Mesenchymal stem cell (in vitro differentiated cells and primary cell): ENCODE data around the gene ZNF862.

Source experiments
- DNase-seq: peaks from one replicate; pipeline ENCODE4 v3.0.0-alpha.2; 2013
- H2AFZ ChIP-seq: one replicate; pipeline ENCODE4 v1.6.1; 2013; ENCODE audit warnings: low read depth, mild to moderate bottlenecking, control low read depth, inconsistent platforms, low read length, moderate library complexity
- H2AK5ac ChIP-seq: 2 replicates; pipeline ENCODE4 v1.6.1; 2013; ENCODE audit warnings: low read length, moderate library complexity, mild to moderate bottlenecking, inconsistent platforms; ENCODE audit not compliant: severe bottlenecking
- H2BK120ac ChIP-seq: one replicate; pipeline ENCODE4 v1.6.1; 2013; ENCODE audit warnings: low read depth, mild to moderate bottlenecking, inconsistent platforms, low read length, moderate library complexity
- H2BK12ac ChIP-seq, 2 experiments: one replicate each; pipeline ENCODE4 v1.6.1; 2013; ENCODE audit warnings: inconsistent platforms in 2 of 2, low read length in 2 of 2, mild to moderate bottlenecking in 2 of 2, moderate library complexity in 2 of 2, control low read depth in 1 of 2
- H2BK15ac ChIP-seq: one replicate; pipeline ENCODE4 v1.6.1; 2013; ENCODE audit warnings: mild to moderate bottlenecking, low read depth, inconsistent platforms; ENCODE audit not compliant: poor library complexity, severe bottlenecking
- H2BK5ac ChIP-seq: 2 replicates; pipeline ENCODE4 v1.6.1; 2013; ENCODE audit warnings: low read depth, mild to moderate bottlenecking, low read length, control low read depth, inconsistent platforms; ENCODE audit not compliant: poor library complexity, severe bottlenecking
- H3K14ac ChIP-seq, 2 experiments: one replicate each; pipeline ENCODE4 v1.6.1; 2013; ENCODE audit warnings: inconsistent platforms in 2 of 2, low read length in 2 of 2, control low read depth in 1 of 2, mild to moderate bottlenecking in 1 of 2, moderate library complexity in 1 of 2
- H3K18ac ChIP-seq, 2 experiments: one replicate each; pipeline ENCODE4 v1.6.1; 2013; ENCODE audit warnings: inconsistent platforms in 2 of 2, low read length in 2 of 2, control low read depth in 1 of 2, low read depth in 1 of 2, mild to moderate bottlenecking in 1 of 2
- H3K23ac ChIP-seq, 2 experiments: one replicate each; pipeline ENCODE4 v1.6.1; 2013; ENCODE audit warnings: inconsistent platforms in 2 of 2, low read length in 2 of 2, mild to moderate bottlenecking in 2 of 2, moderate library complexity in 2 of 2, control low read depth in 1 of 2
- H3K27ac ChIP-seq: 2 replicates; pipeline ENCODE4 v1.5.1; 2013; ENCODE audit warnings: mild to moderate bottlenecking, moderate library complexity, low read length, control low read depth, inconsistent platforms; ENCODE audit not compliant: poor library complexity, severe bottlenecking
- H3K27me3 ChIP-seq, 2 experiments: 2 replicates each; pipeline versions ENCODE4 v1.6.1 to v1.7.0; 2013; ENCODE audit warnings: low read length in 2 of 2, mild to moderate bottlenecking in 2 of 2, moderate library complexity in 2 of 2, control low read depth in 1 of 2, inconsistent platforms in 1 of 2; ENCODE audit not compliant: control insufficient read depth in 1 of 2, insufficient read depth in 1 of 2
- H3K36me3 ChIP-seq, 2 experiments: 2 replicates each; pipeline versions ENCODE4 v1.6.1 to v1.7.0; 2013; ENCODE audit warnings: low read length in 2 of 2, control low read depth in 1 of 2, inconsistent platforms in 1 of 2, low read depth in 1 of 2, mild to moderate bottlenecking in 1 of 2; ENCODE audit not compliant: insufficient read depth in 2 of 2, control insufficient read depth in 1 of 2
- H3K4ac ChIP-seq, 2 experiments: one replicate each; pipeline ENCODE4 v1.6.1; 2013; ENCODE audit warnings: inconsistent platforms in 2 of 2, low read length in 2 of 2, mild to moderate bottlenecking in 2 of 2, moderate library complexity in 2 of 2, control low read depth in 1 of 2, low read depth in 1 of 2
- H3K4me1 ChIP-seq: 2 replicates; pipeline ENCODE4 v1.6.1; 2013; ENCODE audit warnings: low read depth, low read length, control low read depth; ENCODE audit not compliant: control insufficient read depth, insufficient read depth
- H3K4me2 ChIP-seq: 2 replicates; pipeline ENCODE4 v1.6.1; 2013; ENCODE audit warnings: low read length, mild to moderate bottlenecking, inconsistent platforms; ENCODE audit not compliant: poor library complexity, severe bottlenecking
- H3K4me3 ChIP-seq, 2 experiments: 2 replicates each; pipeline versions ENCODE4 v1.5.1 to v1.7.0; 2013; ENCODE audit warnings: low read length in 2 of 2, mild to moderate bottlenecking in 2 of 2, control low read depth in 1 of 2, low read depth in 1 of 2; ENCODE audit not compliant: insufficient read depth in 1 of 2
- H3K79me1 ChIP-seq: replicated peaks from 2 replicates; pipeline ENCODE4 v1.6.1; 2013; ENCODE audit warnings: mild to moderate bottlenecking, control low read depth, low read length, inconsistent platforms; ENCODE audit not compliant: poor library complexity, severe bottlenecking
- H3K9ac ChIP-seq: 2 replicates; pipeline ENCODE4 v1.7.0; 2013; ENCODE audit warnings: mild to moderate bottlenecking, low read length, moderate library complexity
- H3K9me3 ChIP-seq: 2 replicates; pipeline ENCODE4 v1.7.0; 2013; ENCODE audit warnings: mild to moderate bottlenecking, low read length; ENCODE audit not compliant: control insufficient read depth
- H4K8ac ChIP-seq: one replicate; pipeline ENCODE4 v1.6.1; 2013; ENCODE audit warnings: inconsistent platforms, mild to moderate bottlenecking, low read length, moderate library complexity
- H4K91ac ChIP-seq: one replicate; pipeline ENCODE4 v1.6.1; 2013; ENCODE audit warnings: mild to moderate bottlenecking, low read length, inconsistent platforms
- WGBS: methylation state at CpG from one replicate; pipeline ENCODE4 v1.1.7; 2013; ENCODE audit warnings: mixed read lengths; 5-methylcytosine and 5-hydroxymethylcytosine counted together

Gene ZNF862

GRCh38 chr7:149816794-149817193 is 21.4 kb upstream of the ZNF862 start:
- no peak overlapping the region for H4K91ac ChIP-seq
- no peak overlapping the region for H2BK120ac ChIP-seq
- H3K23ac ChIP-seq = no peak overlapping the region
- H3K4me1 ChIP-seq = no peaks in the 10 kb centered on the region
- H3K14ac ChIP-seq = no peak overlapping the region
- no peaks in the 10 kb centered on the region for H3K36me3 ChIP-seq
- no peak overlapping the region for H2AK5ac ChIP-seq
- no peak overlapping the region for H2AFZ ChIP-seq
- 63% methylated on average over 4 of the region's 4 CpGs for WGBS
- H3K27me3 ChIP-seq = peaks cover 9 to 13% of the 10 kb centered on the region in 2 experiments
- no peak overlapping the region for H3K18ac ChIP-seq
- H2BK15ac ChIP-seq = no peak overlapping the region
- no peak for DNase-seq
- no peak overlapping the region for H2BK5ac ChIP-seq
- no peak overlapping the region for H2BK12ac ChIP-seq
- H3K27ac ChIP-seq = no peak overlapping the region
- H3K4me2 ChIP-seq = no peak overlapping the region
- no peaks in the 10 kb centered on the region for H3K79me1 ChIP-seq
- H3K9ac ChIP-seq = no peak overlapping the region
- H3K9me3 ChIP-seq = no peaks in the 10 kb centered on the region
- H3K4ac ChIP-seq = no peak overlapping the region
- no peak overlapping the region for H3K4me3 ChIP-seq
- no peak overlapping the region for H4K8ac ChIP-seq

GRCh38 chr7:149817301-149817771 is 20.8 kb upstream of the ZNF862 start:
- H2AK5ac ChIP-seq = no peak overlapping the region
- H2AFZ ChIP-seq = no peak overlapping the region
- H2BK5ac ChIP-seq = no peak overlapping the region
- H3K18ac ChIP-seq = no peak overlapping the region
- DNase-seq = no peak
- H3K4me3 ChIP-seq = no peak overlapping the region
- no peak overlapping the region for H3K9ac ChIP-seq
- no peak overlapping the region for H4K91ac ChIP-seq
- H3K36me3 ChIP-seq = no peaks in the 10 kb centered on the region
- peaks cover 9 to 13% of the 10 kb centered on the region in 2 experiments for H3K27me3 ChIP-seq
- no peaks in the 10 kb centered on the region for H3K4me1 ChIP-seq
- H2BK120ac ChIP-seq = no peak overlapping the region
- H3K9me3 ChIP-seq = no peaks in the 10 kb centered on the region
- no peak overlapping the region for H4K8ac ChIP-seq
- H2BK12ac ChIP-seq = no peak overlapping the region
- 73% methylated on average over 8 of the region's 8 CpGs for WGBS
- H3K14ac ChIP-seq = no peak overlapping the region
- no peak overlapping the region for H3K4me2 ChIP-seq
- no peak overlapping the region for H3K27ac ChIP-seq
- no peak overlapping the region for H2BK15ac ChIP-seq
- no peak overlapping the region for H3K4ac ChIP-seq
- H3K79me1 ChIP-seq = no peaks in the 10 kb centered on the region
- no peak overlapping the region for H3K23ac ChIP-seq

- no peak overlapping the region for H2AFZ ChIP-seq
- peaks cover 9 to 15% of the 10 kb centered on the region in 2 experiments for H3K27me3 ChIP-seq
- no peak overlapping the region for H2BK15ac ChIP-seq
- H3K79me1 ChIP-seq = no peaks in the 10 kb centered on the region
- no peak overlapping the region for H3K14ac ChIP-seq
- DNase-seq = no peak
- H4K8ac ChIP-seq = no peak overlapping the region
- H3K4me1 ChIP-seq = no peaks in the 10 kb centered on the region
- no peak overlapping the region for H3K23ac ChIP-seq
- H3K9ac ChIP-seq = no peak overlapping the region
- no peak overlapping the region for H4K91ac ChIP-seq
- H3K4me2 ChIP-seq = no peak overlapping the region
- H2AK5ac ChIP-seq = no peak overlapping the region
- no peak overlapping the region for H3K4ac ChIP-seq
- no peak overlapping the region for H3K18ac ChIP-seq
- no peak overlapping the region for H2BK12ac ChIP-seq
- no peaks in the 10 kb centered on the region for H3K36me3 ChIP-seq
- no peak overlapping the region for H2BK120ac ChIP-seq
- WGBS = 86% methylated on average over 23 of the region's 23 CpGs
- no peak overlapping the region for H3K27ac ChIP-seq
- H2BK5ac ChIP-seq = no peak overlapping the region
- H3K4me3 ChIP-seq = no peak overlapping the region
- H3K9me3 ChIP-seq = no peaks in the 10 kb centered on the region
Measured at GRCh38 chr7:149817836-149818535, 20.2 kb upstream of the ZNF862 start.

GRCh38 chr7:149818536-149818840 is 19.7 kb upstream of the ZNF862 start:
- H3K79me1 ChIP-seq = no peaks in the 10 kb centered on the region
- H3K9ac ChIP-seq = no peak overlapping the region
- no peak for DNase-seq
- no peak overlapping the region for H4K8ac ChIP-seq
- H3K27ac ChIP-seq = no peak overlapping the region
- H2AFZ ChIP-seq = no peak overlapping the region
- WGBS = 77% methylated on average over 9 of the region's 9 CpGs
- H2BK15ac ChIP-seq = no peak overlapping the region
- H3K4ac ChIP-seq = no peak overlapping the region
- no peak overlapping the region for H4K91ac ChIP-seq
- H2AK5ac ChIP-seq = no peak overlapping the region
- H3K36me3 ChIP-seq = no peaks in the 10 kb centered on the region
- no peak overlapping the region for H3K18ac ChIP-seq
- no peak overlapping the region for H3K14ac ChIP-seq
- no peak overlapping the region for H2BK120ac ChIP-seq
- H3K4me1 ChIP-seq = no peaks in the 10 kb centered on the region
- H3K27me3 ChIP-seq = peaks cover 7 to 18% of the 10 kb centered on the region in 2 experiments
- H3K23ac ChIP-seq = no peak overlapping the region
- no peak overlapping the region for H3K4me2 ChIP-seq
- no peak overlapping the region for H3K4me3 ChIP-seq
- no peak overlapping the region for H2BK12ac ChIP-seq
- no peaks in the 10 kb centered on the region for H3K9me3 ChIP-seq
- H2BK5ac ChIP-seq = no peak overlapping the region
